A549 treated with Hydrocortisone at 1 μM for 4 hours (cell line): ENCODE data around the gene PSME3IP1. TPM values are rescaled to one million over a fixed set of nuclear protein-coding genes. Genes with fewer than 3 reads are reported as not detected.

Experiments used
- total RNA-seq: library from RNA; stranded (reverse); fragments of 200-300 nt; extraction: Qiagen RNA extraction; gene quantifications from 5 replicates; pipeline ENCODE4 v1.2.3, GENCODE V29; 2022

Gene PSME3IP1, protein sequence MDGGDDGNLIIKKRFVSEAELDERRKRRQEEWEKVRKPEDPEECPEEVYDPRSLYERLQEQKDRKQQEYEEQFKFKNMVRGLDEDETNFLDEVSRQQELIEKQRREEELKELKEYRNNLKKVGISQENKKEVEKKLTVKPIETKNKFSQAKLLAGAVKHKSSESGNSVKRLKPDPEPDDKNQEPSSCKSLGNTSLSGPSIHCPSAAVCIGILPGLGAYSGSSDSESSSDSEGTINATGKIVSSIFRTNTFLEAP
- 83.1 to 117 TPM (median 90.8 TPM) in 5 replicates for total RNA-seq

GRCh38 chr16:57185945-57186871, at the start of gene PSME3IP1, which contains the start of gene RSPRY1:
TSS of gene PSME3IP1 (minus strand) at chr16:57186039. CDS start at chr16:57173854, 12,185 bp downstream.
TSS of gene RSPRY1 (plus strand) at chr16:57186329. CDS start at chr16:57204659, 18,330 bp downstream.

Other genes starting within 250 kb of the PSME3IP1 start
- gene CETP, start 224.1 kb downstream of the PSME3IP1 start, total RNA-seq: not detected in 5 replicates
- gene NLRC5, start 196.5 kb downstream of the PSME3IP1 start, total RNA-seq: 3.3 to 4.4 TPM (median 3.6 TPM) in 5 replicates
- gene CPNE2, start 93.5 kb downstream of the PSME3IP1 start, total RNA-seq: 42.7 to 48.1 TPM (median 46.2 TPM) in 5 replicates
- 31.1 to 52.7 TPM (median 36.9 TPM) in 5 replicates for gene RSPRY1, start 290 bp upstream of the PSME3IP1 start, total RNA-seq
- gene ARL2BP, start 59.2 kb upstream of the PSME3IP1 start, total RNA-seq: 76.0 to 86.4 TPM (median 80.8 TPM) in 5 replicates
- 0.97 to 1.7 TPM (median 1.6 TPM) in 5 replicates for gene PLLP, start 98.6 kb upstream of the PSME3IP1 start, total RNA-seq
- gene CCL22, start 172.7 kb upstream of the PSME3IP1 start, total RNA-seq: 0.05 to 0.07 TPM in 2 of 5 replicates, not detected in the others
- 0.08 to 0.22 TPM (median 0.11 TPM) in 5 replicates for gene CX3CL1, start 186.5 kb upstream of the PSME3IP1 start, total RNA-seq
- not detected in 5 replicates for gene CCL17, start 218.7 kb upstream of the PSME3IP1 start, total RNA-seq